Upper lobe of left lung (tissue), 6 donors: ENCODE measurements around the gene ADPRHL1. TPM values are rescaled to one million over a fixed set of nuclear protein-coding genes. Genes with fewer than 3 reads are reported as not detected.

ENCODE experiments used
- ATAC-seq, 2 donors: fragments of 200-7000 bp; cut with Tn5 transposase; one replicate each; pipeline ENCODE4 v1.9.1; 2022; ENCODE audit warnings: mild to moderate bottlenecking in 2 of 2, moderate library complexity in 2 of 2; ENCODE audit not compliant: low FRiP score in 2 of 2
- DNase-seq, 2 donors: peaks; one replicate each; pipeline ENCODE4 v3.0.0-alpha.2; 2019 to 2020
- H3K27ac ChIP-seq, 4 donors: fragments of 200-600 bp; sonication (generic); one replicate each; pipeline ENCODE4 v1.5.1; 2016 to 2019
- H3K27me3 ChIP-seq, 4 donors: fragments of 200-600 bp; sonication (generic); one replicate each; pipeline ENCODE4 v1.5.1; 2017 to 2019
- H3K36me3 ChIP-seq, 4 donors: fragments of 200-600 bp; sonication (generic); one replicate each; pipeline ENCODE4 v1.5.1; 2016 to 2019
- H3K4me1 ChIP-seq, 4 donors: fragments of 200-600 bp; sonication (generic); one replicate each; pipeline ENCODE4 v1.5.1; 2018 to 2019
- H3K4me3 ChIP-seq, 4 donors: fragments of 200-600 bp; sonication (generic); one replicate each; pipeline ENCODE4 v1.5.1; 2017 to 2019; ENCODE audit warnings: mild to moderate bottlenecking in 2 of 4, moderate library complexity in 1 of 4
- H3K9me3 ChIP-seq, 4 donors: fragments of 200-600 bp; sonication (generic); one replicate each; pipeline ENCODE4 v1.5.1; 2018 to 2019
- CTCF ChIP-seq, 6 experiments: fragments of 450-650 bp in 4 of 6; fragments of 200-600 bp in 2 of 6; sonication (generic) in 2 of 6; IDR thresholded peaks; one replicate each; pipeline ENCODE4 v1.5.1; 2016 to 2019; ENCODE audit warnings: antibody characterized with exemption in 6 of 6
- EP300 ChIP-seq, 4 donors: sonication (generic); formaldehyde crosslinking; IDR thresholded peaks; one replicate each; pipeline ENCODE4 v1.5.1; 2017; ENCODE audit warnings: antibody characterized with exemption in 4 of 4, control low read depth in 2 of 4
- POLR2A ChIP-seq, 4 donors: fragments of 450-650 bp; IDR thresholded peaks; one replicate each; pipeline ENCODE4 v1.5.1; 2016 to 2017; ENCODE audit warnings: antibody characterized with exemption in 4 of 4, mild to moderate bottlenecking in 2 of 4
- POLR2AphosphoS5 ChIP-seq, 2 donors: sonication (generic); formaldehyde crosslinking; IDR thresholded peaks; one replicate each; pipeline ENCODE4 v1.5.1; 2017; ENCODE audit warnings: antibody characterized with exemption in 2 of 2
- WGBS, 2 donors: methylation state at CpG; one replicate each; pipeline ENCODE4 v1.1.5; 2017 to 2018; 5-methylcytosine and 5-hydroxymethylcytosine counted together
- total RNA-seq, 6 donors: library from RNA; depleted of rRNA in 4 of 6; stranded (reverse); fragments of >200 nt in 4 of 6; gene quantifications; one replicate each; pipeline versions ENCODE4 v1.1.0 to v1.2.1, GENCODE V29; 2016 to 2021
- donor health status: DM: no; HTN: no; CAD: no; lungs with moderate emphysema.
- donor health status: DM: no; HTN: yes; CAD: no; lungs with severe emphysema.

Gene ADPRHL1
- total RNA-seq, 6 donors from 2014 or later, result 0.59 to 6.3 (median 2.8) TPM

- DNase-seq, result peak in 1 of 2 donors; percentile 59
- no peak for ATAC-seq
- H3K27me3 ChIP-seq, result peaks cover 0 to 5% (median 0%) of the 10 kb centered on the region in 4 donors
- H3K9me3 ChIP-seq, result no peaks in the 10 kb centered on the region
- no peaks in the 10 kb centered on the region for H3K36me3 ChIP-seq
- no peak overlapping the region for H3K27ac ChIP-seq
- 81 to 82% methylated on average over 20 to 30 of the region's 33 CpGs for WGBS, 2 donors
- TF ChIP-seq POLR2A (IDR thresholded peaks at IDR 0.05) (no peak), EP300 (IDR thresholded peaks at IDR 0.05) (no peak), CTCF (IDR thresholded peaks at IDR 0.05) (no peak), POLR2AphosphoS5 (IDR thresholded peaks at IDR 0.05) (no peak)
- no peak overlapping the region for H3K4me3 ChIP-seq
- peaks cover 0 to 8% (median 3%) of the 10 kb centered on the region in 4 donors for H3K4me1 ChIP-seq
Measured at GRCh38 chr13:113402471-113403254, 50.6 kb downstream of the ADPRHL1 start.

GRCh38 chr13:113401452-113402415 is 51.6 kb downstream of the ADPRHL1 start:
- Histone ChIP-seq H3K4me1 (peaks cover 0 to 8% (median 3%) of the 10 kb centered on the region in 4 donors), H3K27ac (no peak overlapping the region), H3K4me3 (no peak overlapping the region), H3K9me3 (no peaks in the 10 kb centered on the region), H3K27me3 (no peaks in the 10 kb centered on the region), H3K36me3 (no peaks in the 10 kb centered on the region)
- DNase-seq (peak in 1 of 2 donors; percentile 78), ATAC-seq (no peak)
- TF ChIP-seq CTCF (IDR thresholded peaks at IDR 0.05) (no peak), EP300 (IDR thresholded peaks at IDR 0.05) (no peak), POLR2A (IDR thresholded peaks at IDR 0.05) (no peak), POLR2AphosphoS5 (IDR thresholded peaks at IDR 0.05) (no peak)
- 86 to 92% methylated on average over 27 to 43 of the region's 52 CpGs for WGBS, 2 donors

GRCh38 chr13:113400621-113401451 is 52.5 kb downstream of the ADPRHL1 start:
- no peak overlapping the region for H3K4me3 ChIP-seq
- TF ChIP-seq POLR2A (IDR thresholded peaks at IDR 0.05) (no peak), POLR2AphosphoS5 (IDR thresholded peaks at IDR 0.05) (no peak), CTCF (IDR thresholded peaks at IDR 0.05) (no peak), EP300 (IDR thresholded peaks at IDR 0.05) (no peak)
- H3K9me3 ChIP-seq, result no peaks in the 10 kb centered on the region
- H3K27me3 ChIP-seq, result no peaks in the 10 kb centered on the region
- no peak overlapping the region for H3K27ac ChIP-seq
- ATAC-seq, result no peak
- H3K4me1 ChIP-seq, result peaks cover 0 to 8% (median 3%) of the 10 kb centered on the region in 4 donors
- peak in 1 of 2 donors; percentile 60 for DNase-seq
- WGBS, 2 donors, result 64 to 73% methylated on average over 15 to 25 of the region's 25 CpGs
- H3K36me3 ChIP-seq, result no peaks in the 10 kb centered on the region

- H3K4me1 ChIP-seq, result peaks cover 0 to 8% (median 3%) of the 10 kb centered on the region in 4 donors
- ATAC-seq (no peak), DNase-seq (peak in 1 of 2 donors; percentile 77)
- WGBS, 2 donors, result 84 to 87% methylated on average over 19 of the region's 19 CpGs
- H3K27me3 ChIP-seq, result no peaks in the 10 kb centered on the region
- TF ChIP-seq EP300 (IDR thresholded peaks at IDR 0.05) (no peak), POLR2AphosphoS5 (IDR thresholded peaks at IDR 0.05) (no peak), POLR2A (IDR thresholded peaks at IDR 0.05) (no peak), CTCF (IDR thresholded peaks at IDR 0.05) (no peak)
- no peaks in the 10 kb centered on the region for H3K9me3 ChIP-seq
- no peak overlapping the region for H3K4me3 ChIP-seq
- no peak overlapping the region for H3K27ac ChIP-seq
- no peaks in the 10 kb centered on the region for H3K36me3 ChIP-seq
Measured at GRCh38 chr13:113399755-113400149, 53.5 kb downstream of the ADPRHL1 start.
